Hair follicular keratinocyte (primary cell): ENCODE data around the gene GARNL3. TPM values are rescaled to one million over a fixed set of nuclear protein-coding genes. Genes with fewer than 3 reads are reported as not detected.

Source experiments
- total RNA-seq: library from RNA; depleted of rRNA; stranded (reverse); fragments of >200 nt; gene quantifications from 2 replicates; pipeline ENCODE4 v1.2.3, GENCODE V29; 2015

The GARNL3 gene, protein sequence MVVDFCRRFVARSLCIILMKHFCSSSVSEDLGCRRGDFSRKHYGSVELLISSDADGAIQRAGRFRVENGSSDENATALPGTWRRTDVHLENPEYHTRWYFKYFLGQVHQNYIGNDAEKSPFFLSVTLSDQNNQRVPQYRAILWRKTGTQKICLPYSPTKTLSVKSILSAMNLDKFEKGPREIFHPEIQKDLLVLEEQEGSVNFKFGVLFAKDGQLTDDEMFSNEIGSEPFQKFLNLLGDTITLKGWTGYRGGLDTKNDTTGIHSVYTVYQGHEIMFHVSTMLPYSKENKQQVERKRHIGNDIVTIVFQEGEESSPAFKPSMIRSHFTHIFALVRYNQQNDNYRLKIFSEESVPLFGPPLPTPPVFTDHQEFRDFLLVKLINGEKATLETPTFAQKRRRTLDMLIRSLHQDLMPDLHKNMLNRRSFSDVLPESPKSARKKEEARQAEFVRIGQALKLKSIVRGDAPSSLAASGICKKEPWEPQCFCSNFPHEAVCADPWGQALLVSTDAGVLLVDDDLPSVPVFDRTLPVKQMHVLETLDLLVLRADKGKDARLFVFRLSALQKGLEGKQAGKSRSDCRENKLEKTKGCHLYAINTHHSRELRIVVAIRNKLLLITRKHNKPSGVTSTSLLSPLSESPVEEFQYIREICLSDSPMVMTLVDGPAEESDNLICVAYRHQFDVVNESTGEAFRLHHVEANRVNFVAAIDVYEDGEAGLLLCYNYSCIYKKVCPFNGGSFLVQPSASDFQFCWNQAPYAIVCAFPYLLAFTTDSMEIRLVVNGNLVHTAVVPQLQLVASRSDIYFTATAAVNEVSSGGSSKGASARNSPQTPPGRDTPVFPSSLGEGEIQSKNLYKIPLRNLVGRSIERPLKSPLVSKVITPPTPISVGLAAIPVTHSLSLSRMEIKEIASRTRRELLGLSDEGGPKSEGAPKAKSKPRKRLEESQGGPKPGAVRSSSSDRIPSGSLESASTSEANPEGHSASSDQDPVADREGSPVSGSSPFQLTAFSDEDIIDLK
- total RNA-seq: 1.3 TPM in 2 replicates

GRCh38 chr9:127264462-127265219 is at the start of gene GARNL3:
TSS of gene GARNL3 (plus strand) at chr9:127264774. CDS start at chr9:127264878, 104 bp downstream.

DNA sequence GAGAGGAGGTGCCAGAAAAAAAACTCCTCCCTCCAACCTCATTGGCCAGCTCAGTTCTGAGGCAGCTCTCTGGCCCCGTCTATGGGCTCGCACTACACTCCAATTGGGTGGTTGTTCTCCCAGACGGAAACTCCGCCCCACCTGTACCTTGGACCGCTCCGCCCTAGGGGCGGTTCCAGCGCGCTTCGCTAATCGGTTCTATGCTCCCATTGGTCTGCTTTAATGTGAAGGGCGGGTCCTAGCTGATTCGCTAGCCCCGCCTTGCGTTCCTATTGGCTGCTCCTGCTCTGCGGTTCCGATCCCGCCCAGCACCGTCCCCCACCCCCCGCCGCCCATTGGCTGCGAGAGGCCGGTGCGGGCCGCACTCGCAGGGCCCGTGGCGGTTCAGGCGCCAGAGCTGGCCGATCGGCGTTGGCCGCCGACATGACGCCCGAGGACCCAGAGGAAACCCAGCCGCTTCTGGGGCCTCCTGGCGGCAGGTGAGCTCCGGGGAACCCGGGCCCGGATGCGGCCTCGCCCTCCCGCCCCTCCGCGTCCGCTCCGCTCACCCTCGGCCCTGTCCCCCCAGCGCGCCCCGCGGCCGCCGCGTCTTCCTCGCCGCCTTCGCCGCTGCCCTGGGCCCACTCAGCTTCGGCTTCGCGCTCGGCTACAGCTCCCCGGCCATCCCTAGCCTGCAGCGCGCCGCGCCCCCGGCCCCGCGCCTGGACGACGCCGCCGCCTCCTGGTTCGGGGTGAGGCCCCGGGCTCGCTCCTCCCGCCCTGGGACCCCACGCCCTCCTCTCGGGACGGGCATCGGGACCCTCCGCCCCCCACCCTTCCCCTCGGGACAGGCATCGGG is 132.5 kb downstream of the GARNL3 start, which contains the start of gene SLC2A8:
TSS of gene SLC2A8 (plus strand) at position 362 of the 838 bp plus-strand sequence. CDS start at position 424, 62 bp downstream.

GRCh38 chr9:127423934-127424675 is 159.5 kb downstream of the GARNL3 start, which contains the start of gene ZNF79:
TSS of gene ZNF79 (plus strand) at chr9:127424382. CDS start at chr9:127424788, 406 bp downstream.

Other genes starting within 250 kb of the GARNL3 start
- gene ANGPTL2, start 142.1 kb upstream of the GARNL3 start, total RNA-seq: 0.08 TPM in 2 replicates
- gene SLC2A8, start 132.4 kb downstream of the GARNL3 start, total RNA-seq: 16.5 and 17.0 TPM in 2 replicates
- gene ZNF79, start 159.6 kb downstream of the GARNL3 start, total RNA-seq: 4.1 and 5.6 TPM in 2 replicates
- 3,323 and 4,748 TPM in 2 replicates for gene RPL12, start 186.6 kb downstream of the GARNL3 start, total RNA-seq
- gene LRSAM1, start 186.7 kb downstream of the GARNL3 start, total RNA-seq: 12.8 and 16.8 TPM in 2 replicates